Measurements from ENCODE around the gene ADAMTS1.

The ADAMTS1 gene

DNA sequence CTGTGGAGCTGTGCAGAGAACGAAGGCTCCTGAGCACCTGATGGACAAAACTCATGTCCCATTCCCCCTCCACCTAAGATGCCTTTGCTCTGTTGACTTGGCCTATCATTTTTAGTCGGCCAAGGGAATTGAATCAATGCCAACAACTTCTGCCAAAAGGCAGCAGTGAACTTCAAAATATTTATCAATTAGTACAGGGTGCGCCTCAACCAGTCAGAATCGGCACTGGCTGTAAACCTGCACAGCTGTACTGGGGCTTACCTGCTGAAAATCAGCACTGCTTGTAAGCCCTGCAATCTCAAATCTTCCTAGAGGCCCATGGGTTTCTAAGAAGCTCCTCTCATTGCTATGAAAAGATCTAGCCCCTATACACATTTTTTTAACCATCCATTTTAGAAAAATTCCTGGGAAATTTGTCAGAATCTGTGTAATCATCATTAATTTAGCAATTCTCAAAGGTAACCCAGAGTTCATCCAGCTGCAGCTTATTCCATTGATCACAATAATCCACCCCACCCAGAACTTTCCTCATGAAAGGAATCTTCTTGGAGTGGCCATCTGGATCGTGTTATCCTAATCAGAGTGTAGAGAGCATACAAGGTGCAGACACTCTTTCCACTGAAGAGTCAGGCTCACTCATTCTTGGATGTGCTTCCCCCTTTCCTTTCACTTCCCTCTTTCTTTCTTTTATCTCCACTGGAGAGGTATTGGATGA is 40.2 kb downstream of the ADAMTS1 start:
- Histone ChIP-seq H3K27me3 (ENCODE audit: insufficient read depth, insufficient read length) (no peaks in the 10 kb centered on the region), H3K36me3 (ENCODE audit: insufficient read depth, insufficient read length, low read length) (no peaks in the 10 kb centered on the region)

DNA sequence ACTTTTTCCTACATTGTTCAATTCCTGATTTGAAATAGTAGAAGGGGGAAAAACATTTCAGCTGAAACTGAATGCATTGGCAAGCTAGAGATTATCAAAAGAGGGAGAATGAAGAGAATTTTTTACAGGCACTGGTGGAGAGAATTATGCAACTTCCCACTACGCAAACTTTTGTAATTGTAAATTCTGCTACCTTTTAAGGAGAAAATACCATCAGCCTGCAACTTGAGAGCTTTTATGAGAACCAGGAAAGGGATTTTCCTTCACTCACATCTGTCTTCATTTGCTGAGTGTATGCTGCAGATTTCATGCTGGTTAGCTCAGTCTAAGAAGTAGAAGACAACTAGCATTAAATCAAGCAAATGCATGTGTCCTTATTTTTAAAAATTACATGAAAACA is 43.7 kb downstream of the ADAMTS1 start:
- H3K4me1 ChIP-seq (ENCODE audit: insufficient read depth, insufficient read length) = no peaks in the 10 kb centered on the region
- DNase-seq (ENCODE audit: low read depth, low spot score) = no peak
- 0 out of 2 replicates have a peak, but pooled peaks cover 9% of the 10 kb centered on the region for H3K9me3 ChIP-seq (ENCODE audit: insufficient read depth, low read length)
- H3K4me3 ChIP-seq (ENCODE audit: insufficient read length, low read depth) = no peak overlapping the region
- H3K36me3 ChIP-seq (ENCODE audit: insufficient read depth, insufficient read length, low read length) = no peaks in the 10 kb centered on the region
- no peaks in the 10 kb centered on the region for H3K27me3 ChIP-seq (ENCODE audit: insufficient read depth, insufficient read length)
- TF ChIP-seq YY1 (IDR thresholded peaks at IDR 0.05; ENCODE audit: insufficient read depth, insufficient read length) (no peak), SUZ12 (IDR thresholded peaks at IDR 0.05; ENCODE audit: extremely low read depth, insufficient read depth, insufficient read length) (no peak)
- no peak overlapping the region for H3K9ac ChIP-seq (ENCODE audit: insufficient read length, low read depth)

More for the DNA sequence above, 40.2 kb downstream of the ADAMTS1 start:
- no peak overlapping the region for H3K9ac ChIP-seq (ENCODE audit: insufficient read length, low read depth)
- no peak for DNase-seq (ENCODE audit: low read depth, low spot score)
- H3K4me3 ChIP-seq (ENCODE audit: insufficient read length, low read depth) = no peak overlapping the region
- H3K9me3 ChIP-seq (ENCODE audit: insufficient read depth, low read length) = no peaks in the 10 kb centered on the region
- no peak for TF ChIP-seq ZNF274 (IDR thresholded peaks at IDR 0.05; ENCODE audit: low read depth, low read length)
- no peak for TF ChIP-seq SUZ12 (IDR thresholded peaks at IDR 0.05; ENCODE audit: extremely low read depth, insufficient read depth, insufficient read length)
- no peak for TF ChIP-seq YY1 (IDR thresholded peaks at IDR 0.05; ENCODE audit: insufficient read depth, insufficient read length)
- no peaks in the 10 kb centered on the region for H3K4me1 ChIP-seq (ENCODE audit: insufficient read depth, insufficient read length)

DNA sequence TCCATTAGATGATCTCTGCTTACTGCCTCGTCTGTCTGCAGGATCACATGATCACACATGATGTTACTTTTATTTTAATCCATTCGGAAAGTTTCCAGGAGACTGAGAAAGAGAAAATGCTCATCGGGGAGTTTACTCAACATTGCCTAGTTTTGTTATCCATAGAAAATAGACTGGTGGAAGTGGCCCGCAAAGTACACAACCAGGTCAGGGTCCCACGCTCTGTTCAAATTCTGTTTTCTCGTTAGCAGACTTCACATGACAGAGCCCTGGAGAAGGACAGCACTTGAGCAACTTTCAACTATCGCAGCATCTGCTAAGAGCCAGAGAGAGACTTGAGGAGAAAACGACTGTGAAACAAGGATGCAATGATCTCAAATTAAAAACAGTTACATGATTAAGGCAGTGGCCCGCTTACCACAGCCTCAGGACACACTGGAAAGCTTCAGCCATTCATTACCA is 44.2 kb downstream of the ADAMTS1 start:
- Histone ChIP-seq H3K27me3 (ENCODE audit: insufficient read depth, insufficient read length) (no peaks in the 10 kb centered on the region), H3K4me3 (ENCODE audit: insufficient read length, low read depth) (no peak overlapping the region), H3K9me3 (ENCODE audit: insufficient read depth, low read length) (0 out of 2 replicates have a peak, but pooled peaks cover 9% of the 10 kb centered on the region), H3K9ac (ENCODE audit: insufficient read length, low read depth) (no peak overlapping the region), H3K36me3 (ENCODE audit: insufficient read depth, insufficient read length, low read length) (no peaks in the 10 kb centered on the region), H3K4me1 (ENCODE audit: insufficient read depth, insufficient read length) (peaks cover under 1% of the 10 kb centered on the region)
- TF ChIP-seq ZNF274 (IDR thresholded peaks at IDR 0.05; ENCODE audit: low read depth, low read length) (no peak), YY1 (IDR thresholded peaks at IDR 0.05; ENCODE audit: insufficient read depth, insufficient read length) (no peak), SUZ12 (IDR thresholded peaks at IDR 0.05; ENCODE audit: extremely low read depth, insufficient read depth, insufficient read length) (no peak)
- DNase-seq (ENCODE audit: low read depth, low spot score) = no peak

DNA sequence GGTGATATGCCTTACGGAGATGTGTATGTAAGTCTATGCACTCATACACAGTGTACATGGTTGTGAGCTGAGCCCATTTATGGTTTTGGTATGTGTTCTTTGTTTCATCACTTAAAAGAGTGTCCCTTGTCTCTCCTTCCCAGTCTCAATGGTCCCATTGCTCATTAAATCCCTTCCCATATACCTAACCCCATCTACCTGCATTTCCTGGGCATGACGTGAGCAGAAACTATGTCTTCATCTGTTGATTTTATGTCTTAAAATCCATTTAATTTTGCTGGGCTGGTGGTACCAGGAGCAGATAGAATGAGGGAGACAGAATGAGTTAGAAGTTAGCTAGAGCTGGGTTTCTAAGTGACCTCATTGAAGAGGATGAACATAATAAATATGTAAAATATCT is 44.8 kb downstream of the ADAMTS1 start:
- Histone ChIP-seq H3K4me3 (ENCODE audit: insufficient read length, low read depth) (no peak overlapping the region), H3K9ac (ENCODE audit: insufficient read length, low read depth) (no peak overlapping the region), H3K9me3 (ENCODE audit: insufficient read depth, low read length) (0 out of 2 replicates have a peak, but pooled peaks cover 9% of the 10 kb centered on the region), H3K36me3 (ENCODE audit: insufficient read depth, insufficient read length, low read length) (no peaks in the 10 kb centered on the region), H3K27me3 (ENCODE audit: insufficient read depth, insufficient read length) (no peaks in the 10 kb centered on the region), H3K4me1 (ENCODE audit: insufficient read depth, insufficient read length) (peaks cover 3% of the 10 kb centered on the region)
- no peak for TF ChIP-seq YY1 (IDR thresholded peaks at IDR 0.05; ENCODE audit: insufficient read depth, insufficient read length)
- no peak for TF ChIP-seq SUZ12 (IDR thresholded peaks at IDR 0.05; ENCODE audit: extremely low read depth, insufficient read depth, insufficient read length)
- TF ChIP-seq ZNF274 (IDR thresholded peaks at IDR 0.05; ENCODE audit: low read depth, low read length) = no peak
- DNase-seq (ENCODE audit: low read depth, low spot score) = no peak

GRCh38 chr21:26800001-26800400 is 45.2 kb downstream of the ADAMTS1 start:
- H3K9ac ChIP-seq (ENCODE audit: insufficient read length, low read depth) = no peak overlapping the region
- peaks cover 3% of the 10 kb centered on the region for H3K4me1 ChIP-seq (ENCODE audit: insufficient read depth, insufficient read length)
- no peak for DNase-seq (ENCODE audit: low read depth, low spot score)
- H3K27me3 ChIP-seq (ENCODE audit: insufficient read depth, insufficient read length) = no peaks in the 10 kb centered on the region
- no peaks in the 10 kb centered on the region for H3K36me3 ChIP-seq (ENCODE audit: insufficient read depth, insufficient read length, low read length)
- 0 out of 2 replicates have a peak, but pooled peaks cover 9% of the 10 kb centered on the region for H3K9me3 ChIP-seq (ENCODE audit: insufficient read depth, low read length)
- TF ChIP-seq SUZ12 (IDR thresholded peaks at IDR 0.05; ENCODE audit: extremely low read depth, insufficient read depth, insufficient read length) (no peak), ZNF274 (IDR thresholded peaks at IDR 0.05; ENCODE audit: low read depth, low read length) (no peak), YY1 (IDR thresholded peaks at IDR 0.05; ENCODE audit: insufficient read depth, insufficient read length) (no peak)
- H3K4me3 ChIP-seq (ENCODE audit: insufficient read length, low read depth) = no peak overlapping the region

GRCh38 chr21:26798856-26799751 is 46.1 kb downstream of the ADAMTS1 start:
- Histone ChIP-seq H3K4me1 (ENCODE audit: insufficient read depth, insufficient read length) (peaks cover 3% of the 10 kb centered on the region), H3K4me3 (ENCODE audit: insufficient read length, low read depth) (no peak overlapping the region), H3K9ac (ENCODE audit: insufficient read length, low read depth) (no peak overlapping the region), H3K36me3 (ENCODE audit: insufficient read depth, insufficient read length, low read length) (no peaks in the 10 kb centered on the region), H3K9me3 (ENCODE audit: insufficient read depth, low read length) (0 out of 2 replicates have a peak, but pooled peaks cover 9% of the 10 kb centered on the region), H3K27me3 (ENCODE audit: insufficient read depth, insufficient read length) (no peaks in the 10 kb centered on the region)
- no peak for DNase-seq (ENCODE audit: low read depth, low spot score)
- no peak for TF ChIP-seq SUZ12 (IDR thresholded peaks at IDR 0.05; ENCODE audit: extremely low read depth, insufficient read depth, insufficient read length)
- TF ChIP-seq YY1 (IDR thresholded peaks at IDR 0.05; ENCODE audit: insufficient read depth, insufficient read length) = no peak

Measured in NT2/D1 (cell line).